HepG2 (cell line): ENCODE measurements around the gene TUBB3. TPM values are rescaled to one million over a fixed set of nuclear protein-coding genes. Genes with fewer than 3 reads are reported as not detected.
A peak's percentile ranks its signal among the peaks of the same experiment; 100 is the strongest.

Source experiments
- ARID5B ChIP-seq: IDR thresholded peaks from 2 replicates; pipeline ENCODE4 v1.4.0; 2020; ENCODE audit warnings: mild to moderate bottlenecking, missing genetic modification reagents
- GMEB1 ChIP-seq: sonication (generic); formaldehyde crosslinking; IDR thresholded peaks from 2 replicates; pipeline ENCODE4 v1.5.1; 2020; ENCODE audit warnings: missing genetic modification reagents, mild to moderate bottlenecking, borderline replicate concordance
- HNF4A ChIP-seq: sonication (generic); formaldehyde crosslinking; IDR thresholded peaks from 2 replicates; pipeline ENCODE4 v1.4.0; 2020; ENCODE audit warnings: missing genetic modification reagents
- ISL2 ChIP-seq: sonication (generic); formaldehyde crosslinking; IDR thresholded peaks from 2 replicates; pipeline ENCODE4 v1.5.0; 2020; ENCODE audit warnings: missing genetic modification reagents
- UBTF ChIP-seq: sonication (generic); formaldehyde crosslinking; IDR thresholded peaks from 2 replicates; pipeline ENCODE4 v1.4.0; 2020; ENCODE audit warnings: mild to moderate bottlenecking, missing genetic modification reagents
- ZBTB4 ChIP-seq: sonication (generic); formaldehyde crosslinking; IDR thresholded peaks from 2 replicates; pipeline ENCODE4 v1.4.0; 2020; ENCODE audit warnings: missing genetic modification reagents, mild to moderate bottlenecking, borderline replicate concordance
- ZNF292 ChIP-seq: sonication (generic); formaldehyde crosslinking; IDR thresholded peaks from 2 replicates; pipeline ENCODE4 v1.8.1; 2022; ENCODE audit warnings: mild to moderate bottlenecking, low read depth, missing genetic modification reagents, borderline replicate concordance
- ZNF512 ChIP-seq: sonication (generic); formaldehyde crosslinking; IDR thresholded peaks from 2 replicates; pipeline ENCODE4 v1.4.0; 2020; ENCODE audit warnings: mild to moderate bottlenecking, missing genetic modification reagents
- ZNF598 ChIP-seq: sonication (generic); formaldehyde crosslinking; IDR thresholded peaks from 2 replicates; pipeline ENCODE4 v1.5.1; 2020; ENCODE audit warnings: mild to moderate bottlenecking, missing genetic modification reagents, borderline replicate concordance
- ZNF709 ChIP-seq: sonication (generic); formaldehyde crosslinking; IDR thresholded peaks from 2 replicates; pipeline ENCODE4 v1.5.0; 2020; ENCODE audit warnings: mild to moderate bottlenecking, missing genetic modification reagents
- ZNF737 ChIP-seq: sonication (generic); formaldehyde crosslinking; IDR thresholded peaks from 2 replicates; pipeline ENCODE4 v1.5.0; 2020; ENCODE audit warnings: missing genetic modification reagents, mild to moderate bottlenecking, borderline replicate concordance
- polyA plus RNA-seq, 8 experiments: library from polyadenylated mRNA; depleted of rRNA in 3 of 8; stranded (reverse) in 7 of 8; unstranded in 1 of 8; fragments of >200 nt; fragmentation: Illumina TruSeq in 4 of 8; extraction: Trizol in 4 of 8; gene quantifications; 2 replicates each; pipeline versions ENCODE4 v1.2.1 to v1.2.3, GENCODE V29; 2011 to 2016; ENCODE audit warnings: low read depth in 4 of 8, missing spikeins in 1 of 8, mixed read lengths in 1 of 8; ENCODE audit not compliant: insufficient read depth in 1 of 8
- total RNA-seq, 5 experiments: library from RNA; depleted of rRNA; stranded (reverse); fragments of >200 nt; fragmentation: Illumina TruSeq; extraction: Trizol; gene quantifications; 2 replicates each; pipeline ENCODE4 v1.2.3, GENCODE V29; 2016; ENCODE audit warnings: low read depth in 1 of 5

Gene TUBB3
- total and polyA plus RNA-seq, 2 of the 13 experiments (the other 11 are each of a cell fraction or from before 2014, with no cell fraction given) = 110 to 185 TPM

- TF ChIP-seq GMEB1 (CRISPR knock-in tag) = no peak
- TF ChIP-seq ZNF598 = peak; percentile 18; the same call in 1 of the 2 replicates
- TF ChIP-seq ZNF512 (CRISPR knock-in tag) = peak; percentile 86
- no peak for TF ChIP-seq ISL2 (CRISPR knock-in tag)
- peak; percentile 75 for TF ChIP-seq UBTF (CRISPR knock-in tag)
- peak; percentile 57; the same call in 1 of the 2 replicates for TF ChIP-seq ZNF709
- peak; percentile 55; the same call in 1 of the 2 replicates for TF ChIP-seq ZNF292 (CRISPR knock-in tag)
- TF ChIP-seq HNF4A = 0 out of 2 replicates have a peak, but pooled peaks have one; percentile 47
- no peak for TF ChIP-seq ARID5B (CRISPR knock-in tag)
- peak; percentile 95; the same call in 1 of the 2 replicates for TF ChIP-seq ZBTB4 (CRISPR knock-in tag)
- 0 out of 2 replicates have a peak, but pooled peaks have one; percentile 83 for TF ChIP-seq ZNF737 (CRISPR knock-in tag)
Observed at GRCh38 chr16:89971495-89972243, 48.5 kb downstream of the TUBB3 start (continued).
